ENCODE data around the gene GZMA. TPM values are rescaled to one million over a fixed set of nuclear protein-coding genes. Genes with fewer than 3 reads are reported as not detected.
"Not testable (repeated sequence)": the region's sequence is repeated elsewhere in the genome, so short reads cannot be mapped to it uniquely, and the experiment has no call there.

The GZMA gene
- polyA plus RNA-seq, 1 experiment, result not detected

- DNase-seq (ENCODE audit: low read depth), result no peak
- no peak for TF ChIP-seq CTCF (IDR thresholded peaks at IDR 0.05; ENCODE audit: insufficient read depth, low read depth, low read length)
- H3K27me3 ChIP-seq (ENCODE audit: control insufficient read depth, insufficient read depth, low read length), result no peaks in the 10 kb centered on the region
- no peaks in the 10 kb centered on the region for H3K36me3 ChIP-seq (ENCODE audit: control insufficient read depth, insufficient read depth, low read length)
- H3K4me3 ChIP-seq (ENCODE audit: low read depth, low read length), result no peak overlapping the region
- POLR2A ChIA-PET, result no interaction called here
- CTCF ChIA-PET, result no interaction called here
Observed at GRCh38 chr5:55101556-55102276, 730 bp upstream of the GZMA start.

GRCh38 chr5:55104036-55104772, 1.8 kb downstream of the GZMA start:
- H3K36me3 ChIP-seq (ENCODE audit: control insufficient read depth, insufficient read depth, low read length), result no peaks in the 10 kb centered on the region
- ChIA-PET POLR2A (interaction anchor here (0.6 kb wide), 1 partner anchor 30 kb away, joined by 5 read pairs; no protein-coding TSS in a partner anchor), CTCF (interaction anchor here (0.7 to 1.0 kb wide), 2 partner anchors 15 to 198 kb away, joined by 3 read pairs; no protein-coding TSS in a partner anchor)
- H3K27me3 ChIP-seq (ENCODE audit: control insufficient read depth, insufficient read depth, low read length), result no peaks in the 10 kb centered on the region; the same call in 1 of the 2 replicates
- TF ChIP-seq CTCF (IDR thresholded peaks at IDR 0.05; ENCODE audit: insufficient read depth, low read depth, low read length), result no peak
- H3K4me3 ChIP-seq (ENCODE audit: low read depth, low read length), result no peak overlapping the region
- DNase-seq (ENCODE audit: low read depth), result no peak

- Histone ChIP-seq H3K4me3 (ENCODE audit: low read depth, low read length) (no peak overlapping the region), H3K36me3 (ENCODE audit: control insufficient read depth, insufficient read depth, low read length) (no peaks in the 10 kb centered on the region), H3K27me3 (ENCODE audit: control insufficient read depth, insufficient read depth, low read length) (no peaks in the 10 kb centered on the region; the same call in 1 of the 2 replicates)
- DNase-seq (ENCODE audit: low read depth), result no peak
- TF ChIP-seq CTCF (IDR thresholded peaks at IDR 0.05; ENCODE audit: insufficient read depth, low read depth, low read length), result no peak
- ChIA-PET CTCF (interaction anchor here (0.7 kb wide), 1 partner anchor 198 kb away, joined by 3 read pairs; no protein-coding TSS in a partner anchor), POLR2A (no interaction called here)
Observed at GRCh38 chr5:55104946-55105701, 2.7 kb downstream of the GZMA start.

- H3K36me3 ChIP-seq (ENCODE audit: control insufficient read depth, insufficient read depth, low read length); POLR2A ChIA-PET; H3K4me3 ChIP-seq (ENCODE audit: low read depth, low read length); DNase-seq (ENCODE audit: low read depth); H3K27me3 ChIP-seq (ENCODE audit: control insufficient read depth, insufficient read depth, low read length): not testable (repeated sequence)
- CTCF ChIA-PET, result interaction anchor here (0.7 kb wide), 1 partner anchor 40 kb away, joined by 3 read pairs; no protein-coding TSS in a partner anchor
Observed at GRCh38 chr5:55105976-55106375, 3.5 kb downstream of the GZMA start.

- ChIA-PET POLR2A (no interaction called here), CTCF (interaction anchor here (1.3 to 2.1 kb wide), 2 partner anchors 16 to 165 kb away, joined by 3 to 5 read pairs; no protein-coding TSS in a partner anchor)
- Histone ChIP-seq H3K4me3 (ENCODE audit: low read depth, low read length) (no peak overlapping the region), H3K36me3 (ENCODE audit: control insufficient read depth, insufficient read depth, low read length) (no peaks in the 10 kb centered on the region), H3K27me3 (ENCODE audit: control insufficient read depth, insufficient read depth, low read length) (no peaks in the 10 kb centered on the region; the same call in 1 of the 2 replicates)
- no peak for TF ChIP-seq CTCF (IDR thresholded peaks at IDR 0.05; ENCODE audit: insufficient read depth, low read depth, low read length)
- DNase-seq (ENCODE audit: low read depth), result no peak
Observed at GRCh38 chr5:55108661-55109060, 6.2 kb downstream of the GZMA start.
